NOMO-1 treated with DMSO at 0.1 percent for 48 hours (cell line): ENCODE measurements around the gene LRRC8D.
"Not testable (repeated sequence)": the region's sequence is repeated elsewhere in the genome, so short reads cannot be mapped to it uniquely, and the experiment has no call there.

Source experiments
- DNase-seq: peaks from one replicate; lab custom pipeline; 2025; ENCODE audit not compliant: unreplicated experiment; lab: John Stamatoyannopoulos, UW

Gene LRRC8D

DNA sequence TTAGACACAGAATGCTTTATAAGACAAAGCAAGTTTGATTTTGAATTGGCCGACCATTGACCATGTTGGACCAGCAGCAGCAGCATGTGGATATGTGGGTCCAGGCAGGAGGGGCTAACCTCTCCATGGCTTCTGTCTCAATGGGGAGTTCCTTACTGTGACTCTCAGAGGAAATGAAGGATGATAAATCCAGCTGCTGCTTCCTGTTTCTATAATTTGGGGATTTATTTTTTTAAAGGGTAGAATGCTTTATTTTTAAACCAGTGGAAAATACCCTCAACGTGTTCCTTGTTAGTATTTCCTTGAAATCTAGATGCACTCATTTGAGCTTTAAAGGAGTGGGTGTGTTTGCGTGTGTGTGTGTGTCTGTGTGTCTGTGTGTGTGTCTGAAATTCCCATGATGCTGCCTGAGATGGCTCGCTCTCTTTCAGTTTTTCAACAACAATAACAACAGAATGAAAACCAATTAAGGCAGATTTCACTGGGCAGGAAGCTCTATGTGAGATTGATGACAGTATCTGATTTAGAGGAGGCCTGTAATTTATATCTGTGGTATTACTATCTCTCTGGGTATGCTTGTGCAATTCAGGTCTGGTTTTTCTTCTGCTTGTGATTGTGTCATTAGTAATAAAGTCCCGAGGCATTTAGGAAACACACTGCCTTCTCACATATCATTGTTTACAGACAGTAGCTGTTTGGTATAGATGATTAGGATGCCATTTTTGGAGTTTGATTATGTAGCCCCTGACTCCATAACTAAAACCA lies 88.0 kb downstream of the LRRC8D start:
- DNase-seq = peak; percentile 96

DNA sequence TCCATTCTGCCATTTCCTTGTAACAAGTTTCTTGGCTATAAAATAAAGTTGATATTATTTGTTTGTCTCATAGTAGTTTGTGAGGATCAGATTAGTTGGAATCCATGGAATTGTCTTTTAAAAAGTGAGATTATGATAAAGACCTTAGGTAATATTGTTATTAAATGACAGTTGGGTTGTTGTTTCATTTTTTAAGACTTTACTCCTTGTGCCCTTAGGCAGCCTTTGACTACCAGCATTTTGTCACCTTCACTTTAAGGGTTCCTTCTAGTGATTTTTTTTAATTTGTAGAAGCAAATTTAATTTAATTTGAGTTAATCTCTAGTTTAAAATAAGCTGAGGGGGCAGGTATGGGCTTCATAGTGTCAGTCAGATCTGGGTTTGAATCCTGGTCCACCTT lies 89.4 kb downstream of the LRRC8D start:
- no peak for DNase-seq

DNA sequence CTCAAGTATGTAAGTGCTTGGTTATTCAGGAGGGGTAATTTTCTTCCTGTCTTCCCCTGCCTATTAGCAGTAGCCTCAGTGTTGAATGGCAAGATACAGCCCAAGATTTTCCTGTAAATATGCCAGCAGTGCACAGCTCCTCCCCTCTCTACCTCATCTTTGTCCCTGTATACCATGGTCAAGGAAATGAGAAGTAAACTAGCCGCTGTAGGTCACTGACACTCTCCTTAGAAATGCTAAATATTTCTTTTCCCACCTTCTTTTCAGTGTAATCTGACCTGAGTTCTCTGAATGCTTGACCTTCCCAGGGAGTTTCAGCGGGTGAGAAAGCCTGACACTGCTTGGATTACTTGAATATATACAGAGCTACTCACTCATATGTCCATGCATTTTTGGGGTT lies 89.9 kb downstream of the LRRC8D start:
- no peak for DNase-seq

DNA sequence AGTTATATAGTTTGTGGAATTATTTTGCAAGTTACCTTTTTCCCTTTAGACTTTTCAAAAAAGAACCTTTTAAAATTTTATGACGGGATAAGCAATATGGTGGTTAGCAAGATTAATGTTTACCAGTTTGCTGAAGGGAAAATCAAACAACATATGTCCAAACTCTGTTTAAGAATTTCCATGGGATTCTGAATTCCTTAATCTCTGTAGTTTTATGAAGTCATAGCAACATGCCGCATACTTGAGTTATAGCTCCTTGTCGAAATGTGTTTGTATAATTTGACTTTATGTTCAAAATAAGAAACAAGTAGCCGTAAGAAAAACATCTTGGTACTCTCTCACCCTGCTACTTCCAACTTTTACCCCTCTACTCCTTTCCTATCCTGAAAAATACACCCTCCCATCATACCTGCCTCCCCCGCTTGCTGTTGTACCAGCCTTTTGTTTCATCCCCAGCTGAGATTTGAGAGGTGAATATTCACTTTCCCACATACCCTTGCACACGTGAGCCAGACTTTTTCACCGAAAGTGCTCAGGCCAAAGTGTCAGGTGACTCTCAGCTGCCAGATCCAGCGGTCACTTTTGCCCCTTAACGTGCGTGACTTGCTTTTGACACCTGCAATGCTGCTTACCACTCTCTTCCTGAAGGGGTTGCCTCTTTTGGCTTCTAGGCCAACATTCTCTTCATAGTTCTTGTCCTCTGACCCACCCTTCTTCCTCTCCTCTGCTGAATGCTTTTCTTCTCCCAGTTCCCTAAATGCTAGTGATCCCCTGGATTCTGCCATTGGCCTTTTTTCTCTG lies 90.6 kb downstream of the LRRC8D start:
- no peak for DNase-seq

DNA sequence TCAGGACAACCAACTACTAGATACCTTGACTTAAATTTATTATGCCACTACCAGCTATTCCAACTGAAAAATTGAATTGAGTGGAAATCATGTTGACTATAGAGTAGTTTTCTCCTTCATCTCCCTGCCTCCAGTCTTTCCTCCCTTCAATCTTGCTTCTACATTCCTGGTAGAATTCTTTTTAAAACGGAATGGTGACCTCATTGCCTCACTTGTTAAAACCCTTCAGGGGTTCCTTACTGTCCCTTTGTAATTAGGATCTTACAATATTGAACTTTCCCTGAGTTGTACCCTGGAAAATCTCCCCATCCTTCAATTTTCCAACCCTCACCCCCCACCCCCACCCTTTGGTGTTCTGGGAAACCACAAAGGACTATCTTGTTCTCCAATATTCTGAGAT lies 91.2 kb downstream of the LRRC8D start:
- DNase-seq = no peak

DNA sequence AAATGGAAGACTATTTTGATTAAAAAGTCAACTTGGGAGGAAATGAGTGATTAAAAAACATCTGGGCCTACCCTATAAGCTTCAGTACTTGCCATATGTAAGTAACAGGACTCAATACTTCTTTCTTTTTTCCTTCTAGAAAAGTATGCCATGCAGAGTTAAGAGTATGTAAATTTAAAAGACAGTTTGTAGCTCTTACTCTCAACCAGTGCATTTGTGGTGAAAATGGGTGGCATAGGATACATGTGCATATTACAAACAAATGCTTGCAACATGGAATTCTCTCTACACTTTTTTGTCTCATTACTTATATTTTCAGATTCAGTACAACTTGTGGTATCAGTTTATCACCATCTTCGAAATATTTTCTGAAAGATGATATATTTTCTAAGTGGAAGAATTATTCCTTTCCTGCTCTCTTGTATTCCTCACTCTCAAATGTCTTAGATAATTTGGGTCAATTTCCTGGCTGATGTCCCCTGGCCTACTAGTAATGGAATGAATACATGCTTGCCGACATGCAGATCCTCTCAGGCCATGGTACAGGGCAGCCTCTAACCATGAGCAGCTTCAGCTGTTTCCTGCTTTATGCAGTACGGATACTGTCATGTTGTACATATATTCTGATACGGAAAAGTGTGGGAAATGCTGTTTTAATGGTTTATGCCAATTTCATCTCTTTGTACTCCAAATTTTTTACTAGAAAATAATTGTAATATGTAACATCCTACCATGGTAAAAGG lies 92.7 kb downstream of the LRRC8D start:
- DNase-seq = no peak

DNA sequence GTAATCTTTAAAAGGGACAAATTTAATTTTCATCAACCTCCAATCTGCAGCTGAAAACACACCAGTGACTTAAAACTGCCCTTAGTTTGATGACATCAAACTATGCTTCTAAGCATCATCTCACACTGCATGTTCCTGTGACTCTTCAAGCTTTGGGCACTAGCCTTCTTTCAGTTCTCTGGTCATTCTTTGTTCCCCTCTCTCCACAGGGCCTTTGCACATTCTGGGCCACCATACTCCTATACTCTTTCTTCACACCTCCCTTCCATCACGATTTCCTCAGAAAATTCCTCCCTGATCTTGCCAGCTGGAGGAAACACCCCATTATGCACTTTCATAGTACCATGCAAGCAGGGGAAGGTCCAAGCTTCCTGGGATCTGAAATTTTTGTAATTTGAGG lies 96.5 kb downstream of the LRRC8D start:
- DNase-seq = no peak

DNA sequence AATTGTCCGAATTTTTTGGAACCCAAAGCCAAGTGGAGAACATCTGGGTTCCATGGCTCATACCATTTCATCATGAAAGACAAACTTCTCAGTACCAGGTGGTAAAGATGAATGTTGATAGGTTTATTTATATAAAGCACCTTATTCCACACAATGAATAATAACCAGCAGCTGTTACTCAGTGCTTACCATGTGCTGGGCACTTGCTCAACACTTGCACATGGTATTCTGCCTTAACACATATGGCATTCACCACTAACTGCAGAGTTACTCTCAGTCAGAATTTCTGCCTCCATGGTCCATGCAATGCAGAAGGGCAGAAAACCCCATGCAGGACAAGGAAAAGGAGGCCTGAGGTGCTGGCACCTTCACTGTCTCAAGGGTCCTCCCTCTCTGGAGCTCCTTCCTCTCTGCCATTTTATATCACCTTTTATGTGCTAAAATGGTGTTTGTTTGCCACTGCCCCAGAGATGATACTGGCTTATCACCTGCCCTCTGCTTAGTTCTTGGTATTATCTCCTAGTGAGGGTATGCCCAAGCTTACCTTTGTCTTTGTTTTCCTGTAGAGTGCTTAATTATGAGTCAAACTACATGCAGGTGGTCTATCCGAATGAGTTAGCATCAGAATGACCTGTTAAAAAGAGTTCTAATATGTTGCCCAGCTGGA lies 97.4 kb downstream of the LRRC8D start:
- DNase-seq = no peak

DNA sequence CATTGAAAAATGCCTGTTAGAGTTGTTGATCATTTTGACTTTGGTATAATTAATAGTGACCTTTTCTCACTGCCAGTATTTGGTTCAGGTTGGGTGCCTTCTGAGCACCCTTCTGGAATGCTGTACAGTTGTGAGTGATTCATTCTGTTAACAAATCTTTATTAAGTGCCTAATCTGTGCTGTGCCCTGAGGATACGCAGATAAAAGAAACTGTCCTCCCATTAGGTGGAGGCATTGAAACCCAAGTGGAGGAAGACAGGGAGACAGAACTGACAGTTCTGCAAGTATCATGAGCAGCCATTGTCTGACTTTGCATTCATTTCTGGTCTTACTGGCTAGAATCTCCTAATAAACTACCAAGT lies 97.9 kb downstream of the LRRC8D start:
- no peak for DNase-seq

DNA sequence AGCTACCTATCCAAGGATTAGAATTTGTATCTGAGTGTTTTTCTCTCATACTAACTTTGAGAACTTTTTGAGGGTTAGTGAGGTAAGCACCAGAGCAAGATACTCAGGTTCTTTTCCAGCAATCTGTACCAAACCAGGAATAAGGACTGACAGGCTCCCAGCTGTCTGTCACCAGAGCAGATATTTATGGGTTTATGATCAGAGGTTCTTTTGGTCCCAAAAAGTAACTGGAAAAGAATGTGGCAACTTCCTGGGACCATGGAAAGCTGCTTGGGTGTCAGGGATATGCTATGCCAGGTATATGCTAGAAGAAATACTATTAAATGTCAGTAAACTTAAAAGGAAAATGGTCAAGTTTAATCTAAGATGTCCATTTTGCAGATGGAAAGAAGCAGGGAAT lies 98.3 kb downstream of the LRRC8D start:
- DNase-seq = no peak

DNA sequence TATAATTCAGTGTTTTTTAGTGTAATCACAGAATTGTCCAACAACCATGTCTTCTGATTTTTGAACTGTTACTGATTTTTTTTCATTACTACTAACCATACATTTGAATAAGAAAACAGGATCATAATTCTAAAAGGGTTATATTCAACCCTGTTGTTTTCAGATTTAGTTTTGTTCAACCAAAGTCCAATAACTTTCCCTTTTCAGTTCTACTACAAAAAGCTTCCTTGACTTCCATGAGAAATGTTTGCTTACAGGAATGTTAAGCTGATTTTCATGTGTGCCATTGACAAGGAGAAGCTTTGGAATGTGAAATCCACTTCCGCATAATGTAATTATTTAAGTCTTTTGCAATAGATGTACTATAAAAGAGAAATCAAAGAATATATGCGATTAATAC lies 102.1 kb downstream of the LRRC8D start:
- DNase-seq = no peak

DNA sequence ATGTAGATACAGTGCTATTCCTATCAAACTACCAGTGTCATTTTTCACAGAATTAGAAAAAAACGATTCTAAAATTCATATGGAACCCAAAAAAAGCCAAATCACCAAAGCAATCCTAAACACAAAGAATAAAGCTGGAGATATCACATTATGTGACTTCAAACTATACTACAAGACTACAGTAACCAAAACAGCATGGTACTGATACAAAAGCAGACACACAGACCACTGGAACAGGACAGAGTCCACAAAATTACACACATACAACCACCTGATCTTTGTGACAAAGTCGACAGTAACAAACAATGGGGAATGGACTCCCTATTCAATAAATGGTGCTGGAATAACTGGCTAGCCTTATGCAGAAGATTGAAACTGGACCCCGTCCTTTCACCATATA lies 102.7 kb downstream of the LRRC8D start:
- no peak for DNase-seq

DNA sequence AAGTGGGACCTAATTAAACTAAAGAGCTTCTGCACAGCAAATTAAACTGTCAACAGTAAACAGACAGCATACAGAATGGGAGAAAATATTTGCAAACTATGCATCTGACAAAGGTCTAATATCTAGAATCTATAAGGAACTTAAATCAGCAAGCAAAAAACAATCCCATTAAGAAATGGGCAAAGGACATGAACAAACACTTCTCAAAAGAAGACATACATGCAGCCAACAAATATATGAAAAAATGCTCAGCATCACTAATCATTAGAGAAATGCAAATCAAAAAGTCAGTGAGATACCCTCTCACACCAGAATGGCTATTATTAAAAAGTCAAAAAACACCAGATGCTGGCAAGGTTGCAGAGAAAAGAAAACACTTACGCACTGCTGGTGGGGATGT lies 103.2 kb downstream of the LRRC8D start:
- not testable (repeated sequence) for DNase-seq

DNA sequence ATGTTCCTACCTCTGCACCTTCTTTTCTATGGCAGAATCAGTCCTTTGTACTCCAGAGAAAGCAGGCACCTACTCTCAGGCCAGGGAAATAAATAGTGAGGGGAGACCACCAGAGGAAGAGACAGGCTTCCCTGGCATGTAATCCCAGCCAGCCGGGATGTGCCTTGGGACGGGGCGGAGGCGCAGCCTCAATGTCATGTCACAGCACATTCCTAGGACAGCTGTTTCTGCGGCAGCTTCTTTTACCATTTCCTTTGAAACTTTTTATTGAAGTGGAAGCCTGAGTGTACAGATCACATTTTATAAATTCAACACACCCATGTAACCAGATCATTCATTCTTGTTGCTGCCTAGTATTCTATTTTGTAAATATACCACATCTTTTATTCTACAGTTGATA lies 106.2 kb downstream of the LRRC8D start:
- DNase-seq = no peak

DNA sequence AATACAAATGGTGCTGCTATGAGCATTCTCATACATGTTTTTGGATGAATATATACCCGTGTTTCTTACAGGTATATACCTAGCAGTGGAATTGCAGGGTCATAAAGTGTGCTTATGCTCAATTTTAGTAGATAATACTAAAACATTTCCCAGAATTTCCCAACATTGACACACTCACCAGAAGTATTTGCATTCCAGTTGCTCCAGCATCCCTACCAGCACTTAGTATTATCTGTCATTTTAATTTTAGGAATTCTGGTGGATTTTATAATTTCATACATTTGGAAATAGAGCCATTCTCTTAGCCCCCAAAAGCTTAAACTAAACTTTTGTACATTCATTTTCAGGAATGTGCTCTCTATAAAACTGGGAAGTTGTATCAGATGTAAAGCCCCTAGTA lies 106.6 kb downstream of the LRRC8D start:
- no peak for DNase-seq

DNA sequence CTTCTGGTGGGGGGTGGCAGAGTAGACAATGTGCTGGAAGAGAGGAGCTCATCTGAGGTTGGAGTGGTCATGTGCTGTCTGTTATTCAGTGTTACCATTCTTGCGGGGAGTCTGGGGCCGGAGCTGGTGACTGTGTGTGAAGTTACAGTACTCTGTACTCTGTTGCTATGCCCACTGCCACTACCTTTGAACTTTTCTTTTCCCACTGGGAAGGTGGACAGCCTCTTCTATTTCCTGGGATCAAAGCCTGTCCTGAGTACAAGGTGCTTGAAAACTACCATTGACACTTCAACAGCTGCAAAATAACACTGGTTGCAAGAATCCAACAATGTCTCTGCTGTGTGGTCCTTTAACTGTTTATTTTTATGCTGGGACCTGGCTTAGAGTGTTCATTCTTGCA lies 107.7 kb downstream of the LRRC8D start:
- no peak for DNase-seq

DNA sequence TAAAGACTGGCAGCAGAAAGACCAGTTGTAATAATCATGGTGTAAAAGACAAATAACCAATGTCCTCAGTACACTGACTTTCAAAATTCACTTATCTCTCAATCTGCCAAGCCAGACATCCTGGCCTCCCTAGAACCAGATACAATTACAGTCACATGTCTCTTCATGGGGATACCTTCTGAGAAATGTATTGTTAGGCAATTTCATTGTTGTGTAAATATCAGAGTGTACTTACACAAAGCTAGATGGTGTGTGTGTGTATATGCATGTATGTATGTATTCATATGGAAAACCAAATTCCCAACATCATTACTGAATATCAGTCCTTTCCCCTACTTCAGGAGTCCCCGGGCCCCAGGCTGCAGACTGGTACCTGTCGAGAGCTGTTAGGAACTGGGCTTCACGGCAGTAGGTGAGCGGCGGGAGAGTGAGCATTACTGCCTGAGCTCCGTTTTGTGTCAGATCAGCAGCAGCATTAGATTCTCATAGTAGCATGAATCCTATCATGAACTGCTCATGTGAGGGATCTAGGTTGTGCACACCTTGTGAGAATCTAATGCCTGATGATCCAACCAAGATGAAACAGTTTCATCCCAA lies 108.7 kb downstream of the LRRC8D start:
- DNase-seq = no peak

DNA sequence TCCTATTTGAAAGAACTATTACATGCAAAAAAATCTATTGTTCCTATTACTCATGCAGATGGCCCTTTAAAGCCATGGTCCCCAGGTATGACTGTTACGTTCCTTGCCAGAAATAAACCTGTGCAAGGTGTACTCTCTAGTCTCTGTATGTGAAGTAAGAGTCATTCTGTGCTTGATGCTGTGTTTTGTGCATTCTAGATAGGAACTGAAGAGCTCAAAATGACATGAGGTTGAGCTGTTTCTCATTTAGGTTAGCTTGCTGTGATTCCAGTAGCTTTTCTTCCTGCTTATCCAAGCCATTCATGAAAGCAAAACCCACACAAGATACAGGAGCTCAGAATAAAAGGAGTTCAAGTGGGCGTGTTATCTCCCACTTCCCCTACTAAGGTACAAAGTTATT lies 109.7 kb downstream of the LRRC8D start:
- no peak for DNase-seq

DNA sequence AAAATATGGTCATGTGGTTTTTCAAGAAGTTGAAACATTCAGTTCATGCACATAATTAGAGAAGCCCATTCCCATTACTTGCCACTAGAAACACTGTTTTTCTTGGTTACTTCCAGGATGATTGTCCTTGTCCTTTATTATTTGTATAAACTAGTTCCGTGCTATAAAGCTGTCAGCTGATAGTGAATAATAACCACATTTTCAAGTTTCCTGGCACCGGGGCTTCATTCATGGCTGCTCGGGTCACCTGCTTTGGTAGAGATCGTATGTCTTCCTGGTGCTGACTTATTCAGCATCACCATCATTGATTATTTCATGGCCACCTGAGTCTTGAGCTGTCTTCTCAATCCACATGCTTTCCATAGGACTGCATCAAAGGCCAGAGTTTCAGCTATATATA lies 111.1 kb downstream of the LRRC8D start:
- no peak for DNase-seq

DNA sequence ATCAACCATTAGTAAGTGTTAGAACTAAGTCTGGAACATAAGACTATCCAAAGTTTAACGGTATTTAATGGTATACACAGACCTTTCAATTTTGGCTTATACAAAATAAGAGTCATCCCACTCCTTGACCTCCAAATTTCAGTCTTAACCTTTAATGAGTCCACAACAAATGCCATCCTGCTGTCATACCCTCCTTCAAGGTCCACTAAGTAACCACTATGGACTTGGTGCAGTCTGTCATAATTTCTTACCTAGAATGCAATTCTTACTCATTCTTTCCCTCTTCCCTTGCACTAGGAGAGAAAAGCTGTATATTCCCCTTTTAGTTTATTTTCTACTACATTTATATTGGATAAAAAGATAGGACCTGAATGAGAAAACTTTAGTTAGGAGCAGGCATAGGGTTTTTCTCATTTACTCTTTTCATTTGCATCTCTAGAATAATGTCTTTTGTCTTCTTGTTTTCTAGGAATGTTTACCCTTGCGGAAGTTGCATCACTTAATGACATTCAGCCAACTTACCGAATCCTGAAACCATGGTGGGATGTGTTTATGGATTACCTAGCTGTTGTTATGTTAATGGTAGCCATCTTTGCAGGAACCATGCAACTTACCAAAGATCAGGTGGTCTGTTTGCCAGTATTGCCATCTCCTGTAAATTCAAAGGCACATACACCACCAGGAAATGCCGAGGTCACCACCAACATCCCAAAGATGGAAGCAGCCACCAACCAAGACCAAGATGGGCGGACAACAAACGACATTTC lies 111.9 kb downstream of the LRRC8D start:
- no peak for DNase-seq
